ENCODE results near the gene NEK7. TPM values are rescaled to one million over a fixed set of nuclear protein-coding genes. Genes with fewer than 3 reads are reported as not detected.
A peak's percentile ranks its signal among the peaks of the same experiment; 100 is the strongest.

The NEK7 gene
- total and polyA plus RNA-seq, 9 of the 15 experiments (the other 6 are each of a cell fraction or from before 2014, with no cell fraction given): 8.5 to 37.3 (median 27.7) TPM

DNA sequence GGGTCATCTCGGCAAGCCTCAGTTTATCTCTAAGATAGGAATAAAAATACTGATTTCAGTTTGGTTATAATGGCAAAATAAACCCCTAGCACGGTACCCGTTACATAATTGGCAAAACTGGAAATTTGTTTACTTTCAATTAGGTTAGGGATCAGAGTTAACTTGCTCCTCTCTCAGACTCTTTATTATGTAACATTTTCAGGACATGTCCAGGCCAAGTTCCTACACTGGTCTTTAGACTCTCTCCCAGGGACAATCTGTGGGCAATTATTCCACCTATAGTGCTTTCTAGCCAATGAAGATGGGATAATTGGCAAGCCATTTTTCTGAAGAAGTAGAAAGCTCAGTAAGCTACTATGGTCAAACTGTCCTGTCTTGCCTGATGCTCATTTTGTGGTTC lies 189.4 kb downstream of the NEK7 start (continued):
- TF ChIP-seq ZNF609 (CRISPR knock-in tag; IDR thresholded peaks at IDR 0.05; ENCODE audit: borderline replicate concordance): no peak

DNA sequence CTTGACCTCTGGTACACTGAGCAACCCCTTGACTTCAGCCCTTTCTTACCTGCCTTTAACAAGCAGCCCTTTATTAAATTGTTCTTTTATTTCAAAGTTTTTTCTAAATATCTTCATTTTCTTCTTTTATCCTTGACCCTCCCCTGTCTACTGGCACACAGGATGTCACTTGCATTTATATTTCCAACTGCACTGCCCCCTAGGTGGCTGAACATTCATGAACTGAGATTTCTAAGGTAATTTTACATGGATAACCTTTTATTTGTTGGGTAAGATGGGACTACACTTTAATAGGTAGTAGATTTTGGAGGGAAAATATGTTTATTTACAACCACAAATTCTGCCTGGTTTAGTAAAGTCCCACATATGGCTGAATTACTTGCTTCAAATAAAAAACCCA lies 193.7 kb downstream of the NEK7 start:
- Histone ChIP-seq H3K4me1 (replicated peaks in 1 of 2; ENCODE audit: control insufficient read depth in 2 of 2, insufficient read depth in 2 of 2, low read length in 2 of 2) (no peaks in the 10 kb centered on the region), H3K4me2 (ENCODE audit: insufficient read depth, low read length) (no peak overlapping the region), H2AFZ (ENCODE audit: low read depth, low read length) (no peak overlapping the region), H3K36me3 (ENCODE audit: control insufficient read depth, insufficient read depth, low read length) (no peaks in the 10 kb centered on the region), H3K4me3 (no peak overlapping the region), H4K20me1 (replicated peaks; ENCODE audit: control insufficient read depth, insufficient read depth, low read length) (no peaks in the 10 kb centered on the region), H3K9me1 (ENCODE audit: control insufficient read depth, insufficient read depth, low read length) (no peaks in the 10 kb centered on the region), H3K27me3 (ENCODE audit: control insufficient read depth in 2 of 2, insufficient read depth in 2 of 2, low read length in 2 of 2) (no peaks in the 10 kb centered on the region), H3K79me2 (ENCODE audit: control insufficient read depth, insufficient read depth, low read length) (no peaks in the 10 kb centered on the region), H3K27ac (ENCODE audit: extremely low read depth, low read depth, low read length) (no peak overlapping the region), H3K9me3 (replicated peaks; ENCODE audit: control insufficient read depth, insufficient read depth, low read depth, low read length) (no peaks in the 10 kb centered on the region), H3K9ac (ENCODE audit: insufficient read depth in 1 of 2, low read depth in 2 of 2, low read length in 2 of 2) (no peak overlapping the region)
- POLR2A ChIA-PET: no interaction called here
- FAIRE-seq (no peak), DNase-seq (ENCODE audit: extremely low read depth in 1 of 4, low spot score in 3 of 4) (no peak), ATAC-seq (no peak)
- BruUV-seq (replicated peaks): no TSS peak
- TF ChIP-seq ZSCAN32 (CRISPR knock-in tag; IDR thresholded peaks at IDR 0.05) (no peak), CTCF (IDR thresholded peaks at IDR 0.05 in 2 of 3, conservative IDR thresholded peaks at IDR 0.05 in 1 of 3; ENCODE audit: insufficient read depth in 2 of 3, low read depth in 1 of 3, low read length in 3 of 3) (peak in 1 of 3 experiments; percentile 24; a peak in 2 of 6 replicates), RAD21 (CRISPR knock-in tag; conservative IDR thresholded peaks at IDR 0.05 in 1 of 2, IDR thresholded peaks at IDR 0.05 in 1 of 2) (peak in 1 of 2 experiments; percentile 23; a peak in 1 of 4 replicates), FOXM1 (IDR thresholded peaks at IDR 0.05; ENCODE audit: low read depth) (no peak), FOXM1 (CRISPR knock-in tag; IDR thresholded peaks at IDR 0.05; ENCODE audit: low read depth) (no peak)
- CTCF ChIA-PET (ENCODE audit: low intra/inter-chr PET ratio): interaction anchor here (1.2 kb wide), 1 partner anchor 205 kb away, joined by 3 read pairs; no protein-coding TSS in a partner anchor
- intact Hi-C loops (cut with micrococcal nuclease): loop anchor here (10.0 kb wide), 1 partner anchor 426 kb away; no protein-coding TSS in a partner anchor
- in situ Hi-C loops (cut with MboI): no loop called here
